B cell (primary cell): ENCODE data around the gene PAFAH2. TPM values are rescaled to one million over a fixed set of nuclear protein-coding genes. Genes with fewer than 3 reads are reported as not detected.

ENCODE experiments used
- ATAC-seq: fragments of 200-7000 bp; cut with Tn5 transposase; one replicate; pipeline ENCODE4 v1.10.0; 2021; ENCODE audit warnings: low read depth, mild to moderate bottlenecking, moderate number of reproducible peaks, moderate library complexity
- CTCF ChIA-PET: fragments of 350-600 bp; sonication (Branson Sonifier 250); formaldehyde crosslinking; loops from one replicate; lab custom pipeline; 2021; ENCODE audit warnings: antibody characterized with exemption, inconsistent platforms; lab: Charles Lee
- POLR2A ChIA-PET: fragments of 350-600 bp; sonication (Branson Sonifier 250); formaldehyde crosslinking; loops from one replicate; lab custom pipeline; 2021; ENCODE audit warnings: antibody characterized with exemption; lab: Charles Lee
- DNase-seq: peaks from one replicate; pipeline ENCODE4 v3.0.0; 2013
- H2AFZ ChIP-seq: 2 replicates; pipeline ENCODE4 v1.6.1; 2012; ENCODE audit warnings: mild to moderate bottlenecking, low read depth, low read length; ENCODE audit not compliant: insufficient read depth, poor library complexity, severe bottlenecking
- H3K27ac ChIP-seq, 2 donors: 1 replicate in 1 of 2; 2 replicates in 1 of 2; pipeline ENCODE4 v1.5.1; 2012 to 2013; ENCODE audit warnings: low read length in 2 of 2, mild to moderate bottlenecking in 2 of 2, moderate library complexity in 1 of 2
- H3K27me3 ChIP-seq, 4 experiments: fragments of 200-600 bp in 1 of 4; sonication (generic) in 1 of 4; replicated peaks in 1 of 4; 1 replicate in 2 of 4; 2 replicates in 2 of 4; pipeline versions ENCODE4 v1.6.1 to v1.7.0; 2013 to 2016; ENCODE audit warnings: low read length in 3 of 4, mild to moderate bottlenecking in 2 of 4, mixed read lengths in 1 of 4, moderate library complexity in 1 of 4; ENCODE audit not compliant: insufficient read depth in 4 of 4, control insufficient read depth in 3 of 4; ENCODE audit errors: control extremely low read depth in 1 of 4
- H3K36me3 ChIP-seq, 2 experiments: replicated peaks in 1 of 2; 1 replicate in 1 of 2; 2 replicates in 1 of 2; pipeline versions ENCODE4 v1.6.1 to v1.7.1; 2013; ENCODE audit warnings: low read length in 1 of 2; ENCODE audit not compliant: insufficient read depth in 2 of 2, control insufficient read depth in 1 of 2; ENCODE audit errors: control extremely low read depth in 1 of 2, extremely low read depth in 1 of 2
- H3K4me1 ChIP-seq, 2 donors: fragments of 200-600 bp in 1 of 2; sonication (generic) in 1 of 2; 1 replicate in 1 of 2; 2 replicates in 1 of 2; pipeline versions ENCODE4 v1.5.1 to v1.6.1; 2013 to 2017; ENCODE audit warnings: low read length in 2 of 2; ENCODE audit not compliant: control insufficient read depth in 2 of 2, insufficient read depth in 2 of 2
- H3K4me2 ChIP-seq: replicated peaks from 2 replicates; pipeline ENCODE3; 2012; ENCODE audit warnings: mild to moderate bottlenecking, low read depth, low read length; ENCODE audit not compliant: poor library complexity, severe bottlenecking
- H3K4me3 ChIP-seq, 5 experiments: fragments of 200-600 bp in 1 of 5; sonication (generic) in 1 of 5; 1 replicate in 3 of 5; 2 replicates in 2 of 5; pipeline versions ENCODE4 v1.5.1 to v1.7.0; 2011 to 2016; ENCODE audit warnings: low read length in 4 of 5, mild to moderate bottlenecking in 4 of 5, low read depth in 2 of 5, control low read depth in 1 of 5, moderate library complexity in 1 of 5; ENCODE audit not compliant: insufficient read depth in 1 of 5; ENCODE audit errors: control extremely low read depth in 1 of 5, extremely low read depth in 1 of 5
- H3K79me2 ChIP-seq: fragments of 200-600 bp; sonication (generic); one replicate; pipeline ENCODE4 v1.6.0; 2016; ENCODE audit warnings: low read length; ENCODE audit not compliant: control insufficient read depth, insufficient read depth
- H3K9ac ChIP-seq: fragments of 200-600 bp; sonication (generic); 2 replicates; pipeline ENCODE4 v1.6.1; 2017; ENCODE audit warnings: mild to moderate bottlenecking, low read length, moderate library complexity
- H3K9me3 ChIP-seq, 3 donors: one replicate each; pipeline versions ENCODE4 v1.6.1 to v1.7.1; 2013; ENCODE audit warnings: low read length in 2 of 3; ENCODE audit not compliant: control insufficient read depth in 2 of 3, insufficient read depth in 1 of 3; ENCODE audit errors: control extremely low read depth in 1 of 3
- H4K20me1 ChIP-seq: 2 replicates; pipeline ENCODE4 v1.6.0; 2012; ENCODE audit warnings: mild to moderate bottlenecking, low read length; ENCODE audit not compliant: insufficient read depth, control insufficient read depth, poor library complexity, severe bottlenecking
- H3K27ac Mint-ChIP-seq: one replicate; pipeline ENCODE4 v1.8.0; 2021; ENCODE audit warnings: mixed read lengths
- H3K27me3 Mint-ChIP-seq: one replicate; pipeline ENCODE4 v1.8.0; 2021; ENCODE audit warnings: mixed read lengths
- H3K4me1 Mint-ChIP-seq: one replicate; pipeline ENCODE4 v1.8.0; 2021; ENCODE audit warnings: mixed read lengths
- H3K4me3 Mint-ChIP-seq: one replicate; pipeline ENCODE4 v1.8.0; 2021; ENCODE audit warnings: mixed read lengths
- H3K9me3 Mint-ChIP-seq: one replicate; pipeline ENCODE4 v1.8.0; 2022; ENCODE audit warnings: mixed read lengths; ENCODE audit not compliant: insufficient read depth
- EZH2 ChIP-seq: IDR thresholded peaks from 2 replicates; pipeline ENCODE4 v1.6.1; 2012; ENCODE audit warnings: borderline replicate concordance, low read depth, mild to moderate bottlenecking, moderate library complexity, low read length; ENCODE audit not compliant: insufficient read depth, poor library complexity, severe bottlenecking
- WGBS: methylation state at CpG from one replicate; pipeline ENCODE4 v1.1.5; 2013; ENCODE audit warnings: missing lambda C conversion rate; ENCODE audit not compliant: insufficient coverage; 5-methylcytosine and 5-hydroxymethylcytosine counted together
- intact Hi-C: fragments of 100-400 bp; cut with micrococcal nuclease; formaldehyde crosslinking; loops from one replicate; pipeline ENCODE4 v1.10.0; 2022
- polyA plus RNA-seq: library from polyadenylated mRNA; depleted of rRNA; stranded (reverse); fragments of >200 nt; gene quantifications from 2 replicates; pipeline ENCODE4 v1.2.3, GENCODE V29; 2012
- total RNA-seq, 2 donors: library from RNA; stranded (reverse); fragments of 120-200 nt in 1 of 2; gene quantifications; 1 replicate in 1 of 2; 2 replicates in 1 of 2; pipeline versions ENCODE4 v1.2.3 to v1.2.4, GENCODE V29; 2013 to 2022
- TF ChIP-seq, protein P1 (sequence below): fragments of 200-600 bp; IDR thresholded peaks from one replicate; pipeline ENCODE4 v1.8.0; 2022; ENCODE audit warnings: antibody characterized with exemption, mild to moderate bottlenecking

The PAFAH2 gene
- total and polyA plus RNA-seq, 2 donors (not counting 1 experiment from before 2014, with no cell fraction given): 5.1 to 8.8 TPM

DNA sequence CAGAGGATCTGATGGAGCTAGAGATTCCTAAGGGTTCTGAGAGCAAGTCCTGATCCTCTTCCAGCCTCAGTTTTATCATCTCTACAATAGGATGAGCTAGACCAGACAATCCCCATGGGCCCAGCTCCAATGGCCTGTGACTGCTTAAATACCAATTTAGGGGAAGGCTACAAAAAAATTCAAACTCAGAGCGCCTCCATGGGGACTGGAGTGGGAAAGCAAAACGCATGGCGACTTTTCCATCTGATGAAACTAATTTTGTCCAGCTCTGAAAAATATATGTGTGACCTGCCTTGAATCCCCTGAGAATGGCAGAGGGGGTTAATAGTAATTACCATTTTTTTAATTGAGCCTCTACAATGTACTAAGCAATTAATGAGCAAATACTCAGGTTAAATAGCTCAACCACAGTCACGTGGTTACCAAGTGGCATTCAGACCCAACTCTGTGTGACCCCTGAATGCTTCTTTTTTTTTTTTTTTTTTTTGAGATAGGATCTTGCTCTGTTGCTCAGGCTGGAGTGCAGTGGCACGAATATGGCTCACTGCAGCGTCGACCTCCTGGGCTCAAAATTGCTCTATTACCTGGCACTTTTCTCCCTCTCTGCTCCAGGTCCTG lies 32.1 kb upstream of the PAFAH2 start:
- peaks cover 13% of the 10 kb centered on the region for H3K27me3 Mint-ChIP-seq
- intact Hi-C loops: no loop called here
- no peaks in the 10 kb centered on the region for H4K20me1 ChIP-seq
- H3K27ac ChIP-seq: no peak overlapping the region
- H3K4me1 Mint-ChIP-seq: peaks cover 7% of the 10 kb centered on the region
- H3K9me3 ChIP-seq: no peaks in the 10 kb centered on the region
- no peaks in the 10 kb centered on the region for H3K79me2 ChIP-seq
- no peak overlapping the region for H3K27ac Mint-ChIP-seq
- no peaks in the 10 kb centered on the region for H3K36me3 ChIP-seq
- no peak for ATAC-seq
- no peak overlapping the region for H3K9ac ChIP-seq
- no peak for TF ChIP-seq EZH2
- TF ChIP-seq, protein P1, sequence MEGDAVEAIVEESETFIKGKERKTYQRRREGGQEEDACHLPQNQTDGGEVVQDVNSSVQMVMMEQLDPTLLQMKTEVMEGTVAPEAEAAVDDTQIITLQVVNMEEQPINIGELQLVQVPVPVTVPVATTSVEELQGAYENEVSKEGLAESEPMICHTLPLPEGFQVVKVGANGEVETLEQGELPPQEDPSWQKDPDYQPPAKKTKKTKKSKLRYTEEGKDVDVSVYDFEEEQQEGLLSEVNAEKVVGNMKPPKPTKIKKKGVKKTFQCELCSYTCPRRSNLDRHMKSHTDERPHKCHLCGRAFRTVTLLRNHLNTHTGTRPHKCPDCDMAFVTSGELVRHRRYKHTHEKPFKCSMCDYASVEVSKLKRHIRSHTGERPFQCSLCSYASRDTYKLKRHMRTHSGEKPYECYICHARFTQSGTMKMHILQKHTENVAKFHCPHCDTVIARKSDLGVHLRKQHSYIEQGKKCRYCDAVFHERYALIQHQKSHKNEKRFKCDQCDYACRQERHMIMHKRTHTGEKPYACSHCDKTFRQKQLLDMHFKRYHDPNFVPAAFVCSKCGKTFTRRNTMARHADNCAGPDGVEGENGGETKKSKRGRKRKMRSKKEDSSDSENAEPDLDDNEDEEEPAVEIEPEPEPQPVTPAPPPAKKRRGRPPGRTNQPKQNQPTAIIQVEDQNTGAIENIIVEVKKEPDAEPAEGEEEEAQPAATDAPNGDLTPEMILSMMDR: no peak
- WGBS: 83% methylated on average over 5 of the region's 7 CpGs
- ChIA-PET POLR2A (no interaction called here), CTCF (interaction anchor here (1.5 kb wide), 1 partner anchor 134 kb away, joined by 4 read pairs; no protein-coding TSS in a partner anchor)
- H3K4me2 ChIP-seq: no peak overlapping the region
- H3K27me3 ChIP-seq: peaks cover 0 to 21% (median 3%) of the 10 kb centered on the region in 4 experiments
- H3K4me1 ChIP-seq: peaks cover 5 to 6% of the 10 kb centered on the region in 2 donors
- H3K9me3 Mint-ChIP-seq: no peaks in the 10 kb centered on the region
- no peak overlapping the region for H3K4me3 Mint-ChIP-seq
- H2AFZ ChIP-seq: no peak overlapping the region
- H3K4me3 ChIP-seq: no peak overlapping the region
- DNase-seq: no peak

DNA sequence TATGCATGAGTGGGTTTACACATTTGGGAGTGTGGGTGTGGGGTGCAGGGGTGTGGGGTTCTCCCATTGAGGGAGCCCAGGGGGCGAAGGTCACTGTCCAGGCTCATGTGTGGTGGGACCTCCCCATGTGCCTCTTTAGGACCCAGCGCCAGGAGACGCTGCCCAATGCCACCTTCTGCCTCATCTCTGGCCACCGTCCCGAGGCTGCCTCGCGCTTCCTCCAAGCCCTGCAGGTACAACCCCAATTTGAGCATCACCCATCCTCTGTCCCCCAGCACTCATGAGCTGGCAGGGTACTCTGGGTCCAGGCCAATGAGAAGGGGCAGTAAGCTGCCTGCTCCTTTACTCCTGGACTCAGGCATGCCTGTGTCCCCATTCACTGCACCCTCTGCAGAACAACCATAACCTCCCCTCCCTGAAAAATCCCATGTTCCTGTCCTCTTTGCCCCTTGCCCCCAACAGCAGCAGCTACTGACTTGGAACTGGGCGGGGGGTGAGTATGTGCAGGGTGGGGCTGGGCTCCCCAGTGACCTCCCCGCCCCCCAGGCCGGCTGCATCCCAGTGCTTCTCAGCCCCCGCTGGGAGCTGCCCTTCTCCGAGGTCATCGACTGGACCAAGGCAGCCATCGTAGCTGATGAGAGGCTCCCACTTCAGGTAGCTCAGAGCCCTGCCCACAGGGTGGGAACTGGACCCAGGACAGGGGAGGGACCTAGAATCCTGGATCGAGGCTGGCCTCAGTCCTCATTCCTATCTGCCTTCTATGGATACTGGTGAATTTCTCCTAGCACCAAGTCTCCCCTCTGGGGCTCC lies 31.4 kb upstream of the PAFAH2 start:
- Mint-ChIP-seq H3K4me3 (no peak overlapping the region), H3K4me1 (peaks cover 1% of the 10 kb centered on the region), H3K27me3 (peaks cover 13% of the 10 kb centered on the region), H3K9me3 (no peaks in the 10 kb centered on the region), H3K27ac (no peak overlapping the region)
- CTCF ChIA-PET: no interaction called here
- intact Hi-C loops: no loop called here
- POLR2A ChIA-PET: no interaction called here
- DNase-seq (no peak), ATAC-seq (no peak)
- H4K20me1 ChIP-seq: no peaks in the 10 kb centered on the region
- peaks cover 0 to 14% (median 0%) of the 10 kb centered on the region in 4 experiments for H3K27me3 ChIP-seq
- WGBS: 86% methylated on average over 14 of the region's 15 CpGs
- no peaks in the 10 kb centered on the region for H3K79me2 ChIP-seq
- no peaks in the 10 kb centered on the region for H3K36me3 ChIP-seq
- no peaks in the 10 kb centered on the region for H3K4me1 ChIP-seq
- no peak overlapping the region for H3K4me2 ChIP-seq
- TF ChIP-seq, protein P1: no peak
- TF ChIP-seq EZH2: no peak
- H3K4me3 ChIP-seq: no peak overlapping the region
- H2AFZ ChIP-seq: no peak overlapping the region
- no peaks in the 10 kb centered on the region for H3K9me3 ChIP-seq
- H3K27ac ChIP-seq: no peak overlapping the region
- H3K9ac ChIP-seq: no peak overlapping the region
